B cell (primary cell): ENCODE results near the gene PSMA2. TPM values are rescaled to one million over a fixed set of nuclear protein-coding genes. Genes with fewer than 3 reads are reported as not detected.

Experiments
- ATAC-seq: fragments of 200-7000 bp; cut with Tn5 transposase; one replicate; pipeline ENCODE4 v1.10.0; 2021; ENCODE audit warnings: low read depth, mild to moderate bottlenecking, moderate number of reproducible peaks, moderate library complexity
- CTCF ChIA-PET: fragments of 350-600 bp; sonication (Branson Sonifier 250); formaldehyde crosslinking; loops from one replicate; lab custom pipeline; 2021; ENCODE audit warnings: antibody characterized with exemption, inconsistent platforms; lab: Charles Lee
- POLR2A ChIA-PET: fragments of 350-600 bp; sonication (Branson Sonifier 250); formaldehyde crosslinking; loops from one replicate; lab custom pipeline; 2021; ENCODE audit warnings: antibody characterized with exemption; lab: Charles Lee
- DNase-seq: peaks from one replicate; pipeline ENCODE4 v3.0.0; 2013
- H2AFZ ChIP-seq: 2 replicates; pipeline ENCODE4 v1.6.1; 2012; ENCODE audit warnings: mild to moderate bottlenecking, low read depth, low read length; ENCODE audit not compliant: insufficient read depth, poor library complexity, severe bottlenecking
- H3K27ac ChIP-seq, 2 donors: 1 replicate in 1 of 2; 2 replicates in 1 of 2; pipeline ENCODE4 v1.5.1; 2012 to 2013; ENCODE audit warnings: low read length in 2 of 2, mild to moderate bottlenecking in 2 of 2, moderate library complexity in 1 of 2
- H3K27me3 ChIP-seq, 4 experiments: fragments of 200-600 bp in 1 of 4; sonication (generic) in 1 of 4; replicated peaks in 1 of 4; 1 replicate in 2 of 4; 2 replicates in 2 of 4; pipeline versions ENCODE4 v1.6.1 to v1.7.0; 2013 to 2016; ENCODE audit warnings: low read length in 3 of 4, mild to moderate bottlenecking in 2 of 4, mixed read lengths in 1 of 4, moderate library complexity in 1 of 4; ENCODE audit not compliant: insufficient read depth in 4 of 4, control insufficient read depth in 3 of 4; ENCODE audit errors: control extremely low read depth in 1 of 4
- H3K36me3 ChIP-seq, 2 experiments: replicated peaks in 1 of 2; 1 replicate in 1 of 2; 2 replicates in 1 of 2; pipeline versions ENCODE4 v1.6.1 to v1.7.1; 2013; ENCODE audit warnings: low read length in 1 of 2; ENCODE audit not compliant: insufficient read depth in 2 of 2, control insufficient read depth in 1 of 2; ENCODE audit errors: control extremely low read depth in 1 of 2, extremely low read depth in 1 of 2
- H3K4me1 ChIP-seq, 2 donors: fragments of 200-600 bp in 1 of 2; sonication (generic) in 1 of 2; 1 replicate in 1 of 2; 2 replicates in 1 of 2; pipeline versions ENCODE4 v1.5.1 to v1.6.1; 2013 to 2017; ENCODE audit warnings: low read length in 2 of 2; ENCODE audit not compliant: control insufficient read depth in 2 of 2, insufficient read depth in 2 of 2
- H3K4me2 ChIP-seq: replicated peaks from 2 replicates; pipeline ENCODE3; 2012; ENCODE audit warnings: mild to moderate bottlenecking, low read depth, low read length; ENCODE audit not compliant: poor library complexity, severe bottlenecking
- H3K4me3 ChIP-seq, 5 experiments: fragments of 200-600 bp in 1 of 5; sonication (generic) in 1 of 5; 1 replicate in 3 of 5; 2 replicates in 2 of 5; pipeline versions ENCODE4 v1.5.1 to v1.7.0; 2011 to 2016; ENCODE audit warnings: low read length in 4 of 5, mild to moderate bottlenecking in 4 of 5, low read depth in 2 of 5, control low read depth in 1 of 5, moderate library complexity in 1 of 5; ENCODE audit not compliant: insufficient read depth in 1 of 5; ENCODE audit errors: control extremely low read depth in 1 of 5, extremely low read depth in 1 of 5
- H3K79me2 ChIP-seq: fragments of 200-600 bp; sonication (generic); one replicate; pipeline ENCODE4 v1.6.0; 2016; ENCODE audit warnings: low read length; ENCODE audit not compliant: control insufficient read depth, insufficient read depth
- H3K9ac ChIP-seq: fragments of 200-600 bp; sonication (generic); 2 replicates; pipeline ENCODE4 v1.6.1; 2017; ENCODE audit warnings: mild to moderate bottlenecking, low read length, moderate library complexity
- H3K9me3 ChIP-seq, 3 donors: one replicate each; pipeline versions ENCODE4 v1.6.1 to v1.7.1; 2013; ENCODE audit warnings: low read length in 2 of 3; ENCODE audit not compliant: control insufficient read depth in 2 of 3, insufficient read depth in 1 of 3; ENCODE audit errors: control extremely low read depth in 1 of 3
- H4K20me1 ChIP-seq: 2 replicates; pipeline ENCODE4 v1.6.0; 2012; ENCODE audit warnings: mild to moderate bottlenecking, low read length; ENCODE audit not compliant: insufficient read depth, control insufficient read depth, poor library complexity, severe bottlenecking
- H3K27ac Mint-ChIP-seq: one replicate; pipeline ENCODE4 v1.8.0; 2021; ENCODE audit warnings: mixed read lengths
- H3K27me3 Mint-ChIP-seq: one replicate; pipeline ENCODE4 v1.8.0; 2021; ENCODE audit warnings: mixed read lengths
- H3K4me1 Mint-ChIP-seq: one replicate; pipeline ENCODE4 v1.8.0; 2021; ENCODE audit warnings: mixed read lengths
- H3K4me3 Mint-ChIP-seq: one replicate; pipeline ENCODE4 v1.8.0; 2021; ENCODE audit warnings: mixed read lengths
- H3K9me3 Mint-ChIP-seq: one replicate; pipeline ENCODE4 v1.8.0; 2022; ENCODE audit warnings: mixed read lengths; ENCODE audit not compliant: insufficient read depth
- EZH2 ChIP-seq: IDR thresholded peaks from 2 replicates; pipeline ENCODE4 v1.6.1; 2012; ENCODE audit warnings: borderline replicate concordance, low read depth, mild to moderate bottlenecking, moderate library complexity, low read length; ENCODE audit not compliant: insufficient read depth, poor library complexity, severe bottlenecking
- WGBS: methylation state at CpG from one replicate; pipeline ENCODE4 v1.1.5; 2013; ENCODE audit warnings: missing lambda C conversion rate; ENCODE audit not compliant: insufficient coverage; 5-methylcytosine and 5-hydroxymethylcytosine counted together
- intact Hi-C: fragments of 100-400 bp; cut with micrococcal nuclease; formaldehyde crosslinking; loops from one replicate; pipeline ENCODE4 v1.10.0; 2022
- polyA plus RNA-seq: library from polyadenylated mRNA; depleted of rRNA; stranded (reverse); fragments of >200 nt; gene quantifications from 2 replicates; pipeline ENCODE4 v1.2.3, GENCODE V29; 2012
- total RNA-seq, 2 donors: library from RNA; stranded (reverse); fragments of 120-200 nt in 1 of 2; gene quantifications; 1 replicate in 1 of 2; 2 replicates in 1 of 2; pipeline versions ENCODE4 v1.2.3 to v1.2.4, GENCODE V29; 2013 to 2022
- TF ChIP-seq, protein P1 (sequence below): fragments of 200-600 bp; IDR thresholded peaks from one replicate; pipeline ENCODE4 v1.8.0; 2022; ENCODE audit warnings: antibody characterized with exemption, mild to moderate bottlenecking

PSMA2 gene
- total and polyA plus RNA-seq, 2 donors (not counting 1 experiment from before 2014, with no cell fraction given) = 26.3 to 47.8 TPM

DNA sequence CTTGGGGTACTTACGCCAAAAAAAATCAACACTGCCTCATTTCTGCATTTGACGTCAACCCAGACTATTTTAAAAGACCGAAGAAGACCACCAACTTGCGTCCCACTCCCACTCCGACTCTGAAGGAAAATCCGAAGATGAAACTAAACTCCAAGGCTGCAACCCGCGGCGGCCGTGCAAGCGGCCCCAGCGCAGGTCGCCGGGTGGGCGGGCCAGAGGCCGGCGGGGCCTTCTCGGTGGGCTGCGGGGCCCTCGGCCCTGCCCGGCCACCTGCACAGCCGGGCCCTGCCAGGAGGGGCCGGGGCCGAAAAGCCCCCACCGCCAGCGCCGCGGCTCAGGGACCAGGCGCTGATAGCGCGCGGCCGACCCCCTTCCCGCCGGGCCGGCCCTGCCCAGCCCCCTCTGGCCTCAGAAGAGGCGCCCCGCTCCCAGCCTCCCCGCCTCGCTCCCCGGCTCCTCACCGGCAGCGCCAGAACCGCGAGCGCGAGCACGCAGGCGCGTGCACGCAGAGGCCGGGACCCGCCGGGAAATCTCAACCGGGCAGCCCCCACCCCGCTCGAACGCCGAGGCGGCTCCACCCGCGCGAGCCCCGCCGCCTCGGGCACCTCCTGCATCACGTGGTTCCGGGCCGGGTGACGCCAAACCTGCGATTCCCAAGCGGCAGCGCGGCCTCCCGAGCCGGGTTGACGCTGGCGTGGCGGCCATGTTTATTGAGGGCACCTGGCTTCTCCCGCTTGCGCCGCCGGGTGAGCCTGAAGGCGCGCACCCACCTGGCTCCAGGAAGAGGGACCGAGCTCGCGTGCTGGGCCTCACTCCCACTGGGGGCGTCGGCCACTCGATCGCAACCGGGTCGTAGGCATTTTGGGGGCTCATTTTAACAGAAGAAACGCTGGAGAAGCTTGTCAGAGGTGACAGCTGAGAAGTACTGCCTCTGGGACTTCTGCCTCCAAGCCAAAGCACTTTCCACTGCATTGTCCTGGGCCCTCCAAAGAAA is 20.2 kb downstream of the PSMA2 start, which contains the start of gene C7orf25:
TSS of gene C7orf25 (minus strand) at position 617 of the 994 bp plus-strand sequence. CDS start 1,170 bp downstream, outside the sequence.
- Histone ChIP-seq H3K27me3 (no peaks in the 10 kb centered on the region), H3K9ac (peak within 1 kb of the TSS; percentile 85), H3K36me3 (peaks cover 0 to 5% of the 10 kb centered on the region in 2 experiments), H3K4me1 (peaks cover 19 to 21% of the 10 kb centered on the region in 2 donors), H2AFZ (peak within 1 kb of the TSS; percentile 91), H3K9me3 (no peaks in the 10 kb centered on the region), H3K4me3 (peak within 1 kb of the TSS; percentile 45 to 83 (median 74)), H3K27ac (peak within 1 kb of the TSS; percentile 40 to 72), H4K20me1 (no peaks in the 10 kb centered on the region), H3K79me2 (peaks cover 9% of the 10 kb centered on the region), H3K4me2 (peak within 1 kb of the TSS; percentile 92)
- TF ChIP-seq, protein P1, sequence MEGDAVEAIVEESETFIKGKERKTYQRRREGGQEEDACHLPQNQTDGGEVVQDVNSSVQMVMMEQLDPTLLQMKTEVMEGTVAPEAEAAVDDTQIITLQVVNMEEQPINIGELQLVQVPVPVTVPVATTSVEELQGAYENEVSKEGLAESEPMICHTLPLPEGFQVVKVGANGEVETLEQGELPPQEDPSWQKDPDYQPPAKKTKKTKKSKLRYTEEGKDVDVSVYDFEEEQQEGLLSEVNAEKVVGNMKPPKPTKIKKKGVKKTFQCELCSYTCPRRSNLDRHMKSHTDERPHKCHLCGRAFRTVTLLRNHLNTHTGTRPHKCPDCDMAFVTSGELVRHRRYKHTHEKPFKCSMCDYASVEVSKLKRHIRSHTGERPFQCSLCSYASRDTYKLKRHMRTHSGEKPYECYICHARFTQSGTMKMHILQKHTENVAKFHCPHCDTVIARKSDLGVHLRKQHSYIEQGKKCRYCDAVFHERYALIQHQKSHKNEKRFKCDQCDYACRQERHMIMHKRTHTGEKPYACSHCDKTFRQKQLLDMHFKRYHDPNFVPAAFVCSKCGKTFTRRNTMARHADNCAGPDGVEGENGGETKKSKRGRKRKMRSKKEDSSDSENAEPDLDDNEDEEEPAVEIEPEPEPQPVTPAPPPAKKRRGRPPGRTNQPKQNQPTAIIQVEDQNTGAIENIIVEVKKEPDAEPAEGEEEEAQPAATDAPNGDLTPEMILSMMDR = no peak
- no peak for TF ChIP-seq EZH2
- POLR2A ChIA-PET = interaction anchor here (0.9 to 1.3 kb wide), 2 partner anchors 20 to 21 kb away, joined by 4 to 5 read pairs; partner anchors contain the start of genes MRPL32 and PSMA2
- no peaks in the 10 kb centered on the region for H3K9me3 Mint-ChIP-seq
- H3K27me3 Mint-ChIP-seq = no peaks in the 10 kb centered on the region
- CTCF ChIA-PET = interaction anchor here (0.9 to 1.7 kb wide), 5 partner anchors 20 to 1579 kb away, joined by 3 to 7 read pairs (median 3); partner anchors contain the start of genes MRPL32, NUDCD3, PSMA2 and STK17A
- H3K4me3 Mint-ChIP-seq = peak within 1 kb of the TSS; percentile 92
- DNase-seq (peak; percentile 96), ATAC-seq (peak; percentile 92)
- H3K27ac Mint-ChIP-seq = peak within 1 kb of the TSS; percentile 90
- H3K4me1 Mint-ChIP-seq = peaks cover 49% of the 10 kb centered on the region
- intact Hi-C loops = loop anchor here (1.0 to 2.0 kb wide), 4 partner anchors 21 to 1579 kb away; partner anchors contain the start of genes MRPL32, NUDCD3 and PSMA2
- under 1% methylated on average over 95 of the region's 95 CpGs for WGBS
